HEK293 (cell line): ENCODE data around the gene SYTL1.

Experiments
- GLI4 ChIP-seq: fragments of 450-650 bp; formaldehyde crosslinking; IDR thresholded peaks from 2 replicates; pipeline ENCODE4 v1.5.1; 2016; ENCODE audit warnings: missing biosample characterization, missing genetic modification characterization
- REST ChIP-seq: fragments of 450-650 bp; formaldehyde crosslinking; IDR thresholded peaks from 2 replicates; pipeline ENCODE4 v1.5.1; 2016; ENCODE audit warnings: missing biosample characterization, missing genetic modification characterization

- TF ChIP-seq REST (tag by site-specific recombination) (no peak), GLI4 (tag by site-specific recombination) (no peak)
Measured at GRCh38 chr1:27357281-27358037, 15.6 kb downstream of the SYTL1 start.
